GM19023 (cell line): Measurements from ENCODE around the gene FAAH.

Source experiments
- ATAC-seq: cut with Tn5 transposase; IDR thresholded peaks from one replicate; pipeline ENCODE4 v1.9.1; 2021; ENCODE audit warnings: mild to moderate bottlenecking, moderate library complexity; ENCODE audit not compliant: unreplicated experiment

Gene FAAH

DNA sequence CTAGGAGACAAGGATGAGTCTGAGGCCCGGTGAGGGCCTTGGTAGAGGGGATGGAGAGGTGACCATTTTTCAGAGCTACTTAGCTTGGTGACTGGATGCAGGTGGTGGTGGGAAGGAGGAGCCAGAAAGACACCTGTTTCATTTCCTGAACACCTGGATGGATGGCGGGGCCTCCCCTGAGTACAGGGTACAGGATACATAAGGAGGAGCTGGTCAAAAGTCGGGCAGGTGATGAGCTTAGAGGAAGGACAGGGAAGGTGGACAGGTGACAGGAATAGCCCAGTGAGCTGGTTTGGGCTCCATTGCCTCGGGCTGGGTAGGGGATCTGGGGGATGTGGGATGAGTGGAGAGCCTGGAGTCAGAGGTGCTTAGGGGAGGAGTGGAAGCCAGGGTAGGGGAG lies 6.3 kb downstream of the FAAH start:
- no peak for ATAC-seq

DNA sequence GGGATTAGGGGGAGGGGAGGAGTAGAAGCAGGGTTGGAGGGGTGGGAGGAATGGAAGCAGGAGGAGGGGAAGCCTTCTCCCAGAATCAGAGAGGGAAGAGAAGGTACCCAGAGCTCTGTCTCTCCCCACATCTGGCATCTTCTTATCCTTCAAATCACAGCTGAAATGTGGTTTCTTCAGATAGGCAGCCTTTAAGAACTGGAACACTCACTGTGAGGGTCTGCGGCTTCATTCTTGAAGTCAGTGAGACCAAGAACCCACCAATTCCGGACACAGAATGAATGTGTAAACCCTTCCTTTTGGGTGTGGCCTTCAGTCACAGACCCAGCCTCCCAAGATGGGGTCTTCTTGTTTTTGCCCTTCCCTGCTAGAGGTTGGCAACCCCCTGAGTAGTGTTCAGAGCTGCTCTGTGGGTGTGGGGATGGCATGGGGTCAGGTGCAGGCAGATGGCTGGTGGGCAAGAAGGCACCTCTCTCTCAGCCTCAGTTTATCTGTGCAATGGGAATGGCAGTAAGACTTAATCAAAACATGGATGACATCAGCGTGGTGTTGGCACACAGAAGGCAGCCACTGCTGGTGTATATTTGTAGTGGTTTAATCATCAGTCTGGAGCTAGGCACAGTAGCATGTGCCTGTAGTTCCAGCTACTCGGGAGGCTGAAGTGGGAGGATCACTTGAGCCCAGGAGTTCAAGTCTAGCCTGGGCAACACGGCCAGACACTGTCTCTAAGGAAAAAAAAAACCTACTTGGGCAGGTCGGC lies 7.2 kb downstream of the FAAH start:
- ATAC-seq: no peak

DNA sequence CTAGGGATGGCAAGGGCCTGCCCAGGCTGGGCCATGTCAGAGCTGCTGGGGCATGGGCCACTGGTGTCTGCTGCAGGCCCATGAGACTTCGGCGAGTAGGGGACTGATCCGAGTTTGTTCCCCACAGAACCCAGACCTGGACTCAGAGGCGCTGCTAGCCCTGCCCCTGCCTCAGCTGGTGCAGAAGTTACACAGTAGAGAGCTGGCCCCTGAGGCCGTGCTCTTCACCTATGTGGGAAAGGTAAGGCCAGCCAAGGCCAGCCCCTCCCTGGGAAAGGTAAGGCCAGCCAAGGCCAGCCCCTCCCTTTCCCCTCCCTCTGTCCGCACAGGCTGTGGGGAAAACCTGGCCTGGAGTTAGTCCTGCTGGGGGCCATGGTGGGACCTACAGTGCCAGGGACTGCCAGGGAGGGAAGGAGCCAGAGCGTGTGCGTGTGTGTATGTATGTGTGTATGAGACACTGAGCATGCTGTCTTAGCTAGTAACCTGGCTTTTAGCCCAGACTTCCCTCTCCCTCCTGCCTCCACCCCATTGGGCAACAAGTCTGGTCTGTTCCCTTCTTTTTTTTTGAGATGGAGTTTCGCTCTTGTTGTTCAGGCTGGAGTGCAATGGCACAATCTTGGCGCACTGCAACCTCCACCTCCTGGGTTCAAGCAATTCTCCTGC lies 8.0 kb downstream of the FAAH start:
- no peak for ATAC-seq

DNA sequence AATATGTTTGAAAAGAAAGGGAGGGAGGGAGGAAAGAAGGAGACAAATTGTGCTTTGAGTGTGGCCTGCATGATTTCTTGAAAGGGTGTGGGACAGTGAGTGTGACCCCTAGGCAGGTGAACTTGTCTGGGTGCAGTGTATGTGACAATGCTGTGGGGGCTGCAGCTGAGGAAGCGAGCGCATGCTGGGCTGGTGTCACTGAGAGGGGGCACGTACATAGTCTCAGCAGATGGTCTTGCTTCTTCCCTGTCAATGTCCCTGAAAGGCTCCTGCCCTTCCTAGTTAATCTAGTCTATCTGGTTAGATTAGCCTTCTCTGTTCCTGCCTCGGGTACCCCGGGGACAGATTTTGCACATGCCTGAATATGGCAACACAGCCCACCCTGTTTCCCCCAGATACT lies 9.8 kb downstream of the FAAH start:
- no peak for ATAC-seq

DNA sequence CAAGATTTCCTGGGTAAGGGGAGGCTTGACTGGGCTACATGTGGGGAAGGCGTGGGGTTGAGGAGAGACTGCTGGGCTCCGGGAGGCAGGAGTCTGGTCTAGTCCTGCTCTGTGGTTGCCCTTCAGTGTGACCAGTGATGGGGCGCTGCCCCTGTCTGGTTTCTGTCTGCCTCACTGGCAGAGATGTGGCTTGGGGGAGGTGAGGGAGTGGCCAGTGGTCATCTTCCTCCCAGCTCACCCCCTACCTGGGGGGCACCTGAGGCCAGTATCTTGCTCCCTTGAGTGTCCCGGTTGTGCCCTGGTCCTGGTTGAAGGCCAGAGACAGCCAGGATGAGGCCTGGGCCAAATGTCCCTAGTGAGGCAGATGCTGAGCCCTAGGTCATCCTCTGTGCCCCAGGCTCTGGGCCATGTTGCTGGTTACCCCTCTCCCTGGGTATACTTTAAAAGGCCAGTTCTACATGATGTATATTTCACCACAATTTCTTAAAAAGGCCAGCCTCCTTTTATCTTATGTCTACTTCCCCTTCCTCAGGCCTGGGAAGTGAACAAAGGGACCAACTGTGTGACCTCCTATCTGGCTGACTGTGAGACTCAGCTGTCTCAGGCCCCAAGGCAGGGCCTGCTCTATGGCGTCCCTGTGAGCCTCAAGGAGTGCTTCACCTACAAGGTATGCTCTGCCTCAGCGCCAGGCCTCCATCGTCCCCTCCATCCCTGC lies 10.5 kb downstream of the FAAH start:
- no peak for ATAC-seq

DNA sequence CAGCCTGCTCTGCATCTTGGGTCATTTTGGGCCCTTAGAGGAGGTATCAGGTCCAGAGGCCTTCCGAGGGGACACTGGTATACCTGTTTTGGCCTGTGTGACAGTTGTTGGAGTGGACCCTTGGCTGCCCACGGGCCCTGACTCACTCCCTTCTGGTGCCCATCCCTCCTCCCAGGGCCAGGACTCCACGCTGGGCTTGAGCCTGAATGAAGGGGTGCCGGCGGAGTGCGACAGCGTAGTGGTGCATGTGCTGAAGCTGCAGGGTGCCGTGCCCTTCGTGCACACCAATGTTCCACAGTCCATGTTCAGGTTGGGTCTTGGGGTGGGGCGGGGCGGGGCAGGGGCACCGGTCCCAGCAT lies 11.1 kb downstream of the FAAH start:
- no peak for ATAC-seq

DNA sequence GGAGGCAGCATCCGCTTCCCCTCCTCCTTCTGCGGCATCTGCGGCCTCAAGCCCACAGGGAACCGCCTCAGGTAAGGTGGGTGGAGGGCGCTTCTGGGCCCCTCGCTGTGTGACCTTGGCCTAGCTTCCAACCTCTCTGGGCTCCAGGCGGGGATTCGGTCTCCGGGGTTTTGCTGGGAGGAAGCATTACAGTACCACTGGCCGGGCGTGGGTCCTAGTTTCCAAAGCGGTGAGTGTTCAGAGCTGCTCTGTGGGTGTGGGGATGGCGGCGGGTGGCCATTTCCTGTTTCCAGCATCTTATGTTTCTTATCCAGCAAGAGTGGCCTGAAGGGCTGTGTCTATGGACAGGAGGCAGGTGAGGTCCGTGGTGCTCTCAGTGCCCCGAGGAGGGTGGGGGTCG lies 11.6 kb downstream of the FAAH start:
- no peak for ATAC-seq

DNA sequence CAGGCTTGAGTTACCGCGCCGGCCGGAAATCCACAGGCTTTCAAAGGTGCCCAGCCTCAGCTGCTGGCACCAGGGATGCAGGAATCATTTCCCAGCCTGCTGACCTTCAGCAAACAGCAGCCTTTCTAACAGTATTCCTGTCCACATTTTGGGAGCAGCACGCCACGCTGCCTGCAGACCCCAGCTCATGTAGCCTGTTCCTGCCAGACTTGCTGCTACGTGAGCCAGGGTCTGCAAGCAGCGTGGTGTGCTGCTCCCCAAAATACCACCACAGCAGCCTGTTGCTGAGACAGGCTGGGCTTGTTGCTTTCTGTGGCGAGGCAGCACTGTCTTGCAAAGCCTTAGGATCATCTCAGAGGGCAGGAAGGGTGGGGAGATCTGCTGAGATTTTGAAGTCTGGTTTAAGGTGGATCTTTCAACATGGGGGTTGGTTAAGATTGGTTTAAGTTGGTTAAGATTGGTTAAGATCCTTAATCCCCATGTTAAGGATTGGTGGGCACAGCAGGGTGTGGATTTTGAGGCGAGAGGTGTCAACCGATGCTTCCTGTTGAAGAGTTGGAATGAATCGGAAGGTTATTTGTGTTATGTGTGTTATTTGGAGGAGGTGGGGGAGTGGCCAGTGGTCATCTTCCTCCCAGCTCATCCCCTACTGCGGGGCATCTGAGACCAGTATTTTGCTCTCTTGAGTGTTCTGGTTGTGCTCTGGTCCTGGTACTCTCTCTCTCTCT lies 12.9 kb downstream of the FAAH start:
- no peak for ATAC-seq

DNA sequence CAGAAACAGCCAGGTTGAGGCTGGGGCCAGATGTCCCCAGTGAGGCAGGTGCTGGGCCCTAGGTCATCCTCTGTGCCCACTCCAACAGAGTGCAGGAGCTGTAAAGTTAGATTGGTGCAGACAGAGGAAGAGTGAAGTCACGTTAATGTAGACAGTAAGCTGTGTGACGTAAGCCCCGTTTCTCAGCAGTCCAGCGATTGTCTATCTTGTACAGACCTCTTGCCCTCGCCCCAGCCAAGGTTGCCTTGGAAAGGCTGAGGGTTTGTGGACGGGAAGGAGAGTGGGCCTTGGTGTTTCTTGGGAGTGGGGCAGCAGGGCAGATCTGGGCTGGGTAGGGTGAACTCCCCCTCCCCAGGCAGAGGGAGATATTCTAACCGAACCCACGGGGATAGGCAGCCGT lies 13.5 kb downstream of the FAAH start:
- no peak for ATAC-seq

DNA sequence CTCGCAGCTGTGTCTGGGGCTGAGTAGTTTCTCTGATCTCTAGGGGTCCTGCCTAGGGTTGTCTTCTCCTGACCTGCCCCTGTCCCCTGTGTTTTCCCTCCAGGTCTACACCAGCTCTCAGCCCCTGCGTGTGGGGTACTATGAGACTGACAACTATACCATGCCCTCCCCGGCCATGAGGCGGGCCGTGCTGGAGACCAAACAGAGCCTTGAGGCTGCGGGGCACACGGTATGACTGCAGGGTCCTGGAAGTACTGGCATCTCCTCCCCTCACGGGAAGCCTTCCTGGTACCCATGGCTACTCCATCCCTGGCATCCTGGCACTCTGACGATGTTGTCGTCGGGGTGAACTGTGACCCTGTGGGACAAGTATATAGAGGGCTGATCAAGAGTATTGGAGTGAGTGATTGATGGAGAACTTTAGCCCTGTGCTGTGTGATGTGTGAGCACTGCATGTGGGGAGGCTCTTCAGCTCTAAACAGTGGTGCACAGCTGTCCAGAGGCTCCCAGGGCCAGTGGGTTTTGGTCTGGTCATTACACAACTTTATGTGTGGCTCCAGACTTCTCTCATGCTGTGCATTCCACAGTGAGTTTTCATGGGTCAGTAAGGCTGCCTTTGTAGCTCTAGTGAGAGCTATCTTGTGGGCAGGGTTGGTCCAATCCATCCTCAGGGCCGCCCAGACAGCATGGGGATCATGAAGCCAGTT lies 14.4 kb downstream of the FAAH start:
- no peak for ATAC-seq

DNA sequence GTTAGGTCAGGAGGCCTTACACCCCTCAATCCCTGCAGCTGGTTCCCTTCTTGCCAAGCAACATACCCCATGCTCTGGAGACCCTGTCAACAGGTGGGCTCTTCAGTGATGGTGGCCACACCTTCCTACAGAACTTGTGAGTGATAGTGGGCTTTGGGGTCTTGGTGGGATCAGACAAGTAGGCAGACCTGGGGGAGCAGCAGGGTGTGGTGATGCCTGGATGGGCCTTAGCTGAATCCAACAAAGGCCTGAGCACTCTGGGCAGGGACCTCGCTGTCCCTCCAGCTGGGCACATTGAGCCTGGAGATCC lies 14.9 kb downstream of the FAAH start:
- ATAC-seq: no peak

DNA sequence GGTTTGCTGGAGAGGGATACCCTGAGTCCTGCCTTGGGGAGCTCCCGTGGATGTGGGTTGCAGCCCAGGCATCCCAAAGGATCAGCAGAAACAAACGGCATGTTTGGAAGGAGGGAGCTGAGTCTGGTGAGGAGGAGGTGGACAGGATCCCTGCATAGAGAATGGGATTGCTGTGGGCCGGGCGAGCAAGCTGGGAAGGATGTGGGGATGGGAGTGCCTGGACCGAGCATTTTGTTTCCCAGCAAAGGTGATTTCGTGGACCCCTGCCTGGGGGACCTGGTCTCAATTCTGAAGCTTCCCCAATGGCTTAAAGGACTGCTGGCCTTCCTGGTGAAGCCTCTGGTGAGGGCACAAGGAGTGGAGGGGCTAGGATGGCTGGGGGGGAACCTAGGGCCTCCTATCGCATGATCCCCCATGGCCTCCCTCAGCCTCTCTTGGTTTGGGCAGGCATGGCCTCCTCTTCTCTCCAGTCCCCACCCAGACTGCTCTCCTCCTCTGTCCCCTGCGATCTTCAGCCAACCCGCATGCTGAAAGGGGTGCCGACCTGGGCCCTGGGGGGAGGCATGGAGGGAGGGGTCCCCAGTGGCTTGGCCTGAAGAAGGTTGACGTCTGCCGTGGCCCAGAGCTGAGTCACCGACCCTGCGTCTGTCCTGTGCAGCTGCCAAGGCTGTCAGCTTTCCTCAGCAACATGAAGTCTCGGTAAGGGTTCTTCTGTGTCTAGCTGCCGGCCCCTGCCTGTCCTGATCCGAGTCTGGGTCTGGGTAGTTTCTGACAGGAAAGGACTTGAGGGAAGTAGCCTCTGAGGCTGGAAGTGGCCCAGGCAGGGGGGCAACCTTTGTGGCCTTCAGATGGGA lies 16.3 kb downstream of the FAAH start:
- ATAC-seq: no peak

DNA sequence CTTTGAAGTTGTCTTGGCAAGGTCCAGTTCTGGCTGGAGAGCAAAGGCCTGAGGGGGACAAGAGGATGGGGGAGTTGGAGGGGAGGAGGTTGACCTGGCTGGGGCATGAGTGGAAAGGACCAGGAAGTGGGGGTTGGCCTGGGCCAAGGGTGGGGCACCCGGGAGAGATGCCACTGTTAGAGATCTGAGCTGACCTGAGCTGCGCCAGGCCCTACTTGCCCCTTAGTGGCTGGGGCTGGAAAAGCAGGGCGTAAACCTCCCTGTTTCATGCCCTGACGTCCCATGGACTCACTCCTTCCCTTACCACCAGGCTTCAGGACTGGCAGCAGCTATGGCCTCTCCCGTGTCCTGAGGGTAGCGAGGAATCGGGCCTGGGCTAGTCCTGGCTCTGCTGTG lies 16.9 kb downstream of the FAAH start:
- ATAC-seq: no peak

DNA sequence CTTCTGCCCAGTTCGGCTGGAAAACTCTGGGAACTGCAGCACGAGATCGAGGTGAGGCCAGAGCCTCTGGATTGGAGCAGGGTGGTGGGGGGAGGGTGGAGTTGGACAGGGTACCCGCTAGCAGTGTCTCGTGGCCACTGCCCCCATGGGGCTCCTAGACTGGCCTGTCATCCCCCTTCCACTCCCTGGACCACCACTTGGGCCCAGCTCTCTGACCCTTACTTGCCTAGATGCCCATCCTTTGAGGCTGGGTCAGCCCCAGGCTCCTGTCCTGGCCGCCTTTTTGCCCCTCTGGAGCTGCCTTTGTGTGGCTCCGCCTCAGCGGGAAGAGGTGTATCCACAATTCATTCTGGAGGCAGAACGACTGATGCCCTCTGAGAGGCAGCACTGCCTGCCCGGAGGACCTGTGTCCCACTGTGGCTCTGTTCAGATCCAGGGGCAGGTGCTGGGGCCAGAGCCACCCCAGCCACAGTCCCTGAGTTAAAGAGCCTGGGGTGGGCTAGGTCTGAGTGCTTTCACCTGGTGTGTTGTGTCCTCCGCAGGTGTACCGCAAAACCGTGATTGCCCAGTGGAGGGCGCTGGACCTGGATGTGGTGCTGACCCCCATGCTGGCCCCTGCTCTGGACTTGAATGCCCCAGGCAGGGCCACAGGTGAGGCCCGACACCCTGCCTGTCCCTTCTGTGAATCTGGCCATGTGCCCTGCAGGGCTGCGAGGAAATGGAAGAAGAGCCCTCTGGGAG lies 17.7 kb downstream of the FAAH start:
- no peak for ATAC-seq

DNA sequence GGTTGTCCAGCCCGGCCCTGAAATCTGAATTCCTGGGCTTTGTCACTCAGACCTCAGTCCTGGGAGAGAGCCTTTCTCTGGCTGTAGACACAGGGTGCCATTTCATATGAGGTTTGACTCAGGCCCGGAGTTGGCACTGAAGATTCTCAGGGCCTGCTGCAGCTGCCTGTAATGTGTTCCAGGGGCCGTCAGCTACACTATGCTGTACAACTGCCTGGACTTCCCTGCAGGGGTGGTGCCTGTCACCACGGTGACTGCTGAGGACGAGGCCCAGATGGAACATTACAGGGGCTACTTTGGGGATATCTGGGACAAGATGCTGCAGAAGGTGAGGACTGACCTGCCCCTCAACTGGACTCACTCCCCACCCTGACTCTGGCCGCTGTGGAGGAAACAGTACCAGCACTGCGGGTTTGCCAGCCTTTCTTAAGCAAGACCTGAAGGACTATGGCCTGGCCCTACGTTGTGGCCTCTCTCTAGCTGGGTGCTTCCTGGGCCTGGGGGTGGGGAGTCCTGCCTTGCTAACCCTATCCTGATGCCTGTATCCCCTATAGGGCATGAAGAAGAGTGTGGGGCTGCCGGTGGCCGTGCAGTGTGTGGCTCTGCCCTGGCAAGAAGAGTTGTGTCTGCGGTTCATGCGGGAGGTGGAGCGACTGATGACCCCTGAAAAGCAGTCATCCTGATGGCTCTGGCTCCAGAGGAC lies 18.9 kb downstream of the FAAH start:
- no peak for ATAC-seq

DNA sequence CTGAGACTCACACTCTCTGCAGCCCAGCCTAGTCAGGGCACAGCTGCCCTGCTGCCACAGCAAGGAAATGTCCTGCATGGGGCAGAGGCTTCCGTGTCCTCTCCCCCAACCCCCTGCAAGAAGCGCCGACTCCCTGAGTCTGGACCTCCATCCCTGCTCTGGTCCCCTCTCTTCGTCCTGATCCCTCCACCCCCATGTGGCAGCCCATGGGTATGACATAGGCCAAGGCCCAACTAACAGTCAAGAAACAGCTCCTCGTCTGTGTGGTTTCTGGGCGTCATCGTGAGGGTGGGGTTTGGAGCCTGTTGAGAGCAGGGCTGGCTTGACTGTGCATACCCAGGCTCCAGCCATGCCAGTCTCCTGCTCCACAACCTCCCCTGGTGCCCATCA lies 19.5 kb downstream of the FAAH start:
- no peak for ATAC-seq

DNA sequence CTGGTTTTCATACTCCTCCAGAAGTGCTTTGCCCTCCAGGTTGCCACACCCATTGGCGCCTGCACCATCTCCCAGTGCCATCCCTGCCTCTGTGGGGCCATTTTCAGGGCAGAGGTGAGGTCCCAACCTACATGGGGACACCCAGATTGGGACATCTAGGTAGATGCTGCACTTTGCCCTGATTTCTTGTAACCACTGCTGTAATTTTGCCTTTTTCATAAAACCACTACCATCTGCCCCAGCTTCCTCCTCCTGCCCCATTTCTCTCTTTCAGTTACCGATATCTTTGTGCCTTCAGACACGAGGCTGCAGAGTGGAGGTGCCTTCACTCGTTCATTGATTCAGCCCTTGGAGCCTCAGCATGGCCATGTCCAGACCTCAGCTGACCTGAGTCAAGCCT lies 21.4 kb downstream of the FAAH start:
- no peak for ATAC-seq

DNA sequence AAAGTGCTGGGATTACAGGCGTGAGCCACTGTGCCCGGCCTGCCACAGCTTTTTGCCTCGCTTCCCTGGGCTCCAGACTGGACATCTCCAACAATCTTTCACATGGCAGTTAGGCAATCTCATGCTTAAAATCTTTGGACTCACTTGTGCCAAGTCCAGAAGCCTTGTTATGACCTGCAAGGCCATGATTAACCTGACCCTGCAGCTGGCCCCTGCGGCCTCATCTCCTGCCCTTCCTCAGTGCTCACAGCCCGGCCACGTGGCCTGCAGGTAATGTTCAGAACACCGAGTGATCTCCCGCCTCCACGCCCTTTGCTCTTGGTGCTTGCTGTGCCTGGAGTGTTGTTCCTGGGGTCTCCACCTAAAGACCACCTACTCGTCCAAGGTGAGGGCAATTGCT lies 24.9 kb downstream of the FAAH start:
- no peak for ATAC-seq

DNA sequence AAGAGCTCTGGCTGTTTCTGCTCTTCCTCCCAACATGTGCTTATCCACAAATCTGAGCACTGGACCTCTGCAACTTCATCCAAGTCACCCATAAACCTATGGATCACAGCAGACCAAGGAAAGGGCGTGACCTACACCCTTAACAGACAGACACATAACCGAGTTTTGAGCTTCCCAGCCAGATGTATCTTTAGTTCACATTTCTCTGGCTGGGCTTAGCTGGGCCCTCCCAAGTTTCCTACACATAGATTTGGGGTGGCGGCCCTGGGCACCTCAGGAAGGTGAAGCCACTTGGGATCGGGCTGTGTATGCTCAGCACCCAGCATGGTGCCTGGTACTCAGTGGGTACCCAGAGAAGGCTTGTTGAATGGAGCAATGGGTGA lies 26.4 kb downstream of the FAAH start:
- ATAC-seq: no peak
